ENCODE data around the gene PARP4. TPM values are rescaled to one million over a fixed set of nuclear protein-coding genes. Genes with fewer than 3 reads are reported as not detected.
A peak's percentile ranks its signal among the peaks of the same experiment; 100 is the strongest.
"Not testable (repeated sequence)": the region's sequence is repeated elsewhere in the genome, so short reads cannot be mapped to it uniquely, and the experiment has no call there.

The PARP4 gene
- total RNA-seq, 1 donor from 2014 or later, result 31.5 TPM

DNA sequence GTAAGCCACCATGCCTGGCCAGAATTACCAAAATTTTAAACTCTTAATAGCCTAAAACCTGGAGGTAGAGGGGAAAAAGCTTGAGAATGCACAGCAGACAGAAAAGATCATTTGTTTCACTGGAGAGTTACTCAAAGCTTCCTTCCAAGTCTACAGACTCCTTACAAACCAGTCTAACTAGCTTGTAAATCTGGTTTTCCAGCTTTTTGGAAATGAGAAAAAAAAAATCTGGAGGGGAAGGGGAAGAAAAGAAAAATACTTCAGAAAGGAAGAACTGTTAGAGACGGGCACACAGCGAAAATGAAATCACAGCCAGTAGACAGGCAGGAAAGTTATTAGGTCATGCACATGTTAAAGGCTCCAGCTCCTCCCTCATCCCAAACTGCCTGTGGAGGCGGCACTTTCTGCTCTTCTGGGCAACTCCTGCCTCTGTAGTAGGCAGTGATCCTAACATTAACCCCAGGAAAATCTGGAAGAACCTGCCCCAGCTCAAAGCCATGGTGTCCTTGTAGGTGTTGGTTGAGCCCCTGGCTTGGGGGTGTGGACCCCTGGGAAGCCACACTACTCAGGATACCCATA lies 17.3 kb downstream of the PARP4 start:
- Mint-ChIP-seq H3K9me3 (ENCODE audit: unreplicated experiment) (no peaks in the 10 kb centered on the region), H3K27ac (ENCODE audit: unreplicated experiment) (no peak overlapping the region), H3K4me1 (ENCODE audit: unreplicated experiment) (no peaks in the 10 kb centered on the region), H3K36me3 (ENCODE audit: unreplicated experiment) (peaks cover 55% of the 10 kb centered on the region), H3K27me3 (ENCODE audit: unreplicated experiment) (no peaks in the 10 kb centered on the region), H3K4me3 (ENCODE audit: unreplicated experiment) (no peak overlapping the region)
- DNase-seq (ENCODE audit: extremely low spot score, unreplicated experiment), result no peak
- TF ChIP-seq, protein P1, sequence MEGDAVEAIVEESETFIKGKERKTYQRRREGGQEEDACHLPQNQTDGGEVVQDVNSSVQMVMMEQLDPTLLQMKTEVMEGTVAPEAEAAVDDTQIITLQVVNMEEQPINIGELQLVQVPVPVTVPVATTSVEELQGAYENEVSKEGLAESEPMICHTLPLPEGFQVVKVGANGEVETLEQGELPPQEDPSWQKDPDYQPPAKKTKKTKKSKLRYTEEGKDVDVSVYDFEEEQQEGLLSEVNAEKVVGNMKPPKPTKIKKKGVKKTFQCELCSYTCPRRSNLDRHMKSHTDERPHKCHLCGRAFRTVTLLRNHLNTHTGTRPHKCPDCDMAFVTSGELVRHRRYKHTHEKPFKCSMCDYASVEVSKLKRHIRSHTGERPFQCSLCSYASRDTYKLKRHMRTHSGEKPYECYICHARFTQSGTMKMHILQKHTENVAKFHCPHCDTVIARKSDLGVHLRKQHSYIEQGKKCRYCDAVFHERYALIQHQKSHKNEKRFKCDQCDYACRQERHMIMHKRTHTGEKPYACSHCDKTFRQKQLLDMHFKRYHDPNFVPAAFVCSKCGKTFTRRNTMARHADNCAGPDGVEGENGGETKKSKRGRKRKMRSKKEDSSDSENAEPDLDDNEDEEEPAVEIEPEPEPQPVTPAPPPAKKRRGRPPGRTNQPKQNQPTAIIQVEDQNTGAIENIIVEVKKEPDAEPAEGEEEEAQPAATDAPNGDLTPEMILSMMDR (IDR thresholded peaks at IDR 0.05), result no peak

DNA sequence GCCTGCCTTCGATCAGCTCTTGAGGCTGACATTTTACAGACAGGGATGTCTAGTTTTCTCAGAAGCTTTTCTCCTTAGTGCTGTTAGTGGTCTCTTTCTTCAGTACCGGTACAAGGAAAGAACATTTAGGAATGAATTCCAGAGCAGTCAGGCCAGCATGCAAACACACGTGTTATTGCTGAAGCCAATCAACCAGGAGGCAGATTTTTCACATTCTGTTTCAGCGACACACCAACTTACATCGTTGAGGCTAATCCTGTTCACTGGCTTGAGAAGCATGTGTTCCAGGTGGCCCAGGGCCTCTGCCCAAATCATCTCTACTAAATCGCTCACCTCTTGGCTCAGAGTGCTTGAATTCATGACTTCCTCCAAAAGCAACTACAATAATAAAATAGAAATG lies 19.2 kb downstream of the PARP4 start:
- no peak overlapping the region for H3K4me3 Mint-ChIP-seq (ENCODE audit: unreplicated experiment)
- no peaks in the 10 kb centered on the region for H3K9me3 Mint-ChIP-seq (ENCODE audit: unreplicated experiment)
- no peak for DNase-seq (ENCODE audit: extremely low spot score, unreplicated experiment)
- peaks cover 61% of the 10 kb centered on the region for H3K36me3 Mint-ChIP-seq (ENCODE audit: unreplicated experiment)
- TF ChIP-seq, protein P1 (IDR thresholded peaks at IDR 0.05), result no peak
- H3K27me3 Mint-ChIP-seq (ENCODE audit: unreplicated experiment), result no peaks in the 10 kb centered on the region
- H3K27ac Mint-ChIP-seq (ENCODE audit: unreplicated experiment), result no peak overlapping the region
- peaks cover 2% of the 10 kb centered on the region for H3K4me1 Mint-ChIP-seq (ENCODE audit: unreplicated experiment)

GRCh38 chr13:24491845-24492244 lies 20.7 kb downstream of the PARP4 start:
- H3K4me3 Mint-ChIP-seq (ENCODE audit: unreplicated experiment), result no peak overlapping the region
- H3K9me3 Mint-ChIP-seq (ENCODE audit: unreplicated experiment), result no peaks in the 10 kb centered on the region
- peaks cover 5% of the 10 kb centered on the region for H3K4me1 Mint-ChIP-seq (ENCODE audit: unreplicated experiment)
- peaks cover 59% of the 10 kb centered on the region for H3K36me3 Mint-ChIP-seq (ENCODE audit: unreplicated experiment)
- no peaks in the 10 kb centered on the region for H3K27me3 Mint-ChIP-seq (ENCODE audit: unreplicated experiment)
- TF ChIP-seq, protein P1 (IDR thresholded peaks at IDR 0.05), result no peak
- no peak for DNase-seq (ENCODE audit: extremely low spot score, unreplicated experiment)
- H3K27ac Mint-ChIP-seq (ENCODE audit: unreplicated experiment), result no peak overlapping the region

DNA sequence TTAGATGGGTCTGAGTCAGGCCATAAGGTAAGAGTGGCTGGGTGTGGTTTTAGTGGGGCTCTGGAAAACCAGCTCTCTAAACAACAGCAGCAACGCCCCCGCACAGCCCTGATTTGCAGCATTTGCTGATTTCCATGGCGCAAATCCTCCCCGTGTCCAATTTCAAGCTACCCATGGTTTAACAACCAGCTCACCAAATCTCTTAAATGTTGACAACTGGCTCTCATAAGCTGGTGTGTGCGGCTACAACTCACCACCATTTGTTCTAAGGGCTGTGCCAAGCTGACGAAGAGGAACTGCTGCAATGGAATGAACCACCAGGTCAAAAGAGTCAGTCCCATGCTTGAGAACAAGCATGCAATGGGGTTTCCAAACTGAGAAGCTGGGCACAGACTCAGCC lies 22.9 kb downstream of the PARP4 start:
- Mint-ChIP-seq H3K4me1 (ENCODE audit: unreplicated experiment) (peaks cover 5% of the 10 kb centered on the region), H3K4me3 (ENCODE audit: unreplicated experiment) (no peak overlapping the region), H3K27ac (ENCODE audit: unreplicated experiment) (no peak overlapping the region), H3K27me3 (ENCODE audit: unreplicated experiment) (no peaks in the 10 kb centered on the region), H3K36me3 (ENCODE audit: unreplicated experiment) (peaks cover 58% of the 10 kb centered on the region), H3K9me3 (ENCODE audit: unreplicated experiment) (no peaks in the 10 kb centered on the region)
- no peak for DNase-seq (ENCODE audit: extremely low spot score, unreplicated experiment)
- TF ChIP-seq, protein P1 (IDR thresholded peaks at IDR 0.05), result no peak

- peak overlapping the region; percentile 52 for H3K27ac Mint-ChIP-seq (ENCODE audit: unreplicated experiment)
- not testable (repeated sequence) for H3K27me3 Mint-ChIP-seq (ENCODE audit: unreplicated experiment); H3K9me3 Mint-ChIP-seq (ENCODE audit: unreplicated experiment); H3K4me1 Mint-ChIP-seq (ENCODE audit: unreplicated experiment); H3K4me3 Mint-ChIP-seq (ENCODE audit: unreplicated experiment); DNase-seq (ENCODE audit: extremely low spot score, unreplicated experiment)
- peaks cover 56% of the 10 kb centered on the region for H3K36me3 Mint-ChIP-seq (ENCODE audit: unreplicated experiment)
These were observed 24.5 kb downstream of the PARP4 start for GRCh38 chr13:24488092-24488491.

DNA sequence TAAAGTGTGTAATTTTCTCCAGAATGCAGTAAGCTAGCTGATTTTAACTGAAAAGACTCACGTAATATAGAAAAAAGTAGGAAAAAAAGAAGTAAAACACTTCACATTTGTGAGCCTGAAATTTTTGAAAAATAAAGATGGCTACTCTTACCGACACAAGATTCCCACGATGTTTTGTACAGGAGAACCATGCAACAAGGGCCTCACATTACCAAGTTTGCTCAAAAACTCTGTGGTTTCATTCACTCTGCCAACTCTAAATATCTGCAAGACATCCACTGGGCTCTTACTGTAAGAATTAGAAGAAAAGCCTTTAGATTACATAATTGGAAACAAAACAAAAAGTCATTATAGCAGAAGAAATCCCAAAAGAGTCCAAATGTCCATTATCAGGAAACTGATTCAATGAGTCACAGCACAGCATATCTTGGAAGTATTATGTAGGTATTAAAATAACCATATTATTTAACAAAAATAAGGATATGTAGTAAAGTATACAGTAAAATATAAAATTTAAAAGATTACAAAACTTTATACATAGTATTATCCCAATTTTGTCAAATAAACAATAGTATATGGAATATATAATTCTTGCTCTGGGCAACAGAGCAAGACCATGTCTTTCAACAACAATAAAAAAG lies 26.4 kb downstream of the PARP4 start:
- DNase-seq (ENCODE audit: extremely low spot score, unreplicated experiment), result not testable (repeated sequence)

More for the DNA sequence above, 26.4 kb downstream of the PARP4 start:
- not testable (repeated sequence) for H3K4me1 Mint-ChIP-seq (ENCODE audit: unreplicated experiment); H3K4me3 Mint-ChIP-seq (ENCODE audit: unreplicated experiment); H3K27me3 Mint-ChIP-seq (ENCODE audit: unreplicated experiment); H3K9me3 Mint-ChIP-seq (ENCODE audit: unreplicated experiment); H3K27ac Mint-ChIP-seq (ENCODE audit: unreplicated experiment)
- peaks cover 64% of the 10 kb centered on the region for H3K36me3 Mint-ChIP-seq (ENCODE audit: unreplicated experiment)

Data from osteocyte (in vitro differentiated cells).